Myocyte (in vitro differentiated cells): Measurements from ENCODE around the gene GOPC. TPM values are rescaled to one million over a fixed set of nuclear protein-coding genes. Genes with fewer than 3 reads are reported as not detected.

Experiments used
- DNase-seq: peaks from one replicate; pipeline ENCODE4 v3.0.0-alpha.2; 2012; ENCODE audit warnings: low read depth
- total RNA-seq: library from RNA; depleted of rRNA; stranded (reverse); fragments of >200 nt; gene quantifications from 2 replicates; pipeline ENCODE4 v1.2.3, GENCODE V29; 2014

GOPC gene
- total RNA-seq, 1 donor from 2014 or later: 63.3 TPM

GRCh38 chr6:117550078-117550600 lies 52.2 kb downstream of the GOPC start:
- DNase-seq: no peak

- DNase-seq: no peak
Observed at GRCh38 chr6:117549611-117550010, 52.7 kb downstream of the GOPC start.

DNA sequence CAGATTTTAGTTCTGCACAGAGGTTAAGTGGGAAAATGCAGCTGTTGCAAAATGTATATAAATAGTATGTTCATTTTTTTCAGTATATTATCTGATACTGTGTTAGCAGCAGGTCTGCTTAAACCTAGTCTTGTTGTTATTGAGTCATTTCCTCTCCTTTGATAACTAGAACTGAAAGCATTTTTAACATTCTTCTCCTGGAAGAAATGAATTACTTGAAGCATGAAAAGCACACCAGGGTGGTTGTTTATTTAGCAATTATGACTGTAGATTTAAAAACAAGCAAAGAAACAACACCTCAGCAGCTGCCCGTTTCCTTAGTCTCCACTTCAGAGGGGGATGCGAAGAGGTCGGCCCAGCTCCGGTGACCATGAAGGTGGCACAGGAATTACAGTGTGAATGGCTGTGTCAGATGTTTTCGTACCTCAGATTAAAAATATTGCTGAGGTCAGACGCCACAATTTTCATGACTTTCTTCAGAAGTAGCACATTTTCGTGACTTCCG lies 53.5 kb downstream of the GOPC start:
- DNase-seq: no peak

DNA sequence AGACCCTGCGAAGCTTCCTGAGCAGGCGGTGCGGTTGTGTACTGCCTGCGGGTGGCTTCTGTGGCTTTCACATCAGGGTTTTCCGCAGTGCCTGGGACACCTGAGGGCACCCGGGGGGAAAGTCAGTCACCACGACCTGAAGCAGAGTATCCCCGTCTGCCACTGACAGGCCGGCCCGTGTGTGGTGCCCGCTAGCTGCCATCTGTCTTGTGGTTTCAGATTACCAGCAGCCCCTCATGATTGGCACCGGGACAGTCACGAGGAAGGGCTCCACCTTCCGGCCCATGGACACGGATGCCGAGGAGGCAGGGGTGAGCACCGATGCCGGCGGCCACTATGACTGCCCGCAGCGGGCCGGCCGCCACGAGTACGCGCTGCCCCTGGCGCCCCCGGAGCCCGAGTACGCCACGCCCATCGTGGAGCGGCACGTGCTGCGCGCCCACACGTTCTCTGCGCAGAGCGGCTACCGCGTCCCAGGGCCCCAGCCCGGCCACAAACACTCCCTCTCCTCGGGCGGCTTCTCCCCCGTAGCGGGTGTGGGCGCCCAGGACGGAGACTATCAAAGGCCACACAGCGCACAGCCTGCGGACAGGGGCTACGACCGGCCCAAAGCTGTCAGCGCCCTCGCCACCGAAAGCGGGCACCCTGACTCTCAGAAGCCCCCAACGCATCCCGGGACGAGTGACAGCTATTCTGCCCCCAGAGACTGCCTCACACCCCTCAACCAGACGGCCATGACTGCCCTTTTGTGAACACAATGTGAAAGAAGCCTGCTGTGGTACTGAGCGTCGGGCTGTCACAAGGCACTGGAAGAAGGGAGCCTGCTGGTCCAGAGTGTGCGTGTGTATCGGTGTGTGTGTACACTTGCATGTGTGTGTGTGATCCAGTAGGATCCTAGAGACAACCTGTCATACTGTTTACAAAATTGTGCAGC lies 54.4 kb downstream of the GOPC start:
- DNase-seq: peak; percentile 97

- DNase-seq: no peak
Observed at GRCh38 chr6:117546674-117547073, 55.6 kb downstream of the GOPC start.

DNA sequence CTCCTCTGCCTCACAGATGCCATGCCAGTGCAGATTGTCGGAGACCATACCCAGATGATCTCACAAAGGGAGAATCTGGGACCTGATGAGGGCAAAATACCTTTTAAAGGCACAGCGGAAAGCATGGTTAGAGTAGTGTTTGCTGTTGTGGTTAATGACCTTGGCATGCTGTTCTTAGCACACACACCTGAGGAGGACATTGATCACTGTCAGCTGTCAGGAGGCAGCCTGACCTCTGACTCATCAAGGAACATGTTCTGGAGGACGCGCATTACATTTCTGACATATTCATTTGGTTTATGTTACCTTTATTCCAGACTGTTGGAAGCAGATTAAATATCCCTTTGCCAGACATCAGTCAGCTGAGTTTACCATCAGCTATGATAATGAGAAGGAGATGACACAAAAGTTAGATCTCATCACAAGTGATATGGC lies 57.1 kb downstream of the GOPC start:
- DNase-seq: peak; percentile 68

DNA sequence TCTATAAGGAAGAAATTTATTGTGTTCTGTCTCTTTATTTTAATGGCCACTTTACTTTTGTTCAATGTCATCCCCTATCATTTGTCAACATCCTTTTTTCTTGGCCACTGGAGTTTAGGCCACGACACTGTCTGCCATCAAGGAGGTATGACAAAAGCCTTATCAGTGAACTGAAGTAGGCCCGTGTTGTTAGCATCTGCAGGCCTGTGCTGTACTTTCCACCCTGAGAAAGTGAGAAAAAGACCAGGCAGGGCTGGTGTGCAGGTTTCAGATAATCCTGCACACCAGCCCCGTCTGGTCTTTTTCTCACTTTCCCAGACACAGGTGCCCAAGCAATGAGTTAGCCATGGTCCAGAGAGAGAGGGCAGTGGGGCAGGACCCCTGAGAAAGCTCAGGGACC lies 57.6 kb downstream of the GOPC start:
- no peak for DNase-seq

DNA sequence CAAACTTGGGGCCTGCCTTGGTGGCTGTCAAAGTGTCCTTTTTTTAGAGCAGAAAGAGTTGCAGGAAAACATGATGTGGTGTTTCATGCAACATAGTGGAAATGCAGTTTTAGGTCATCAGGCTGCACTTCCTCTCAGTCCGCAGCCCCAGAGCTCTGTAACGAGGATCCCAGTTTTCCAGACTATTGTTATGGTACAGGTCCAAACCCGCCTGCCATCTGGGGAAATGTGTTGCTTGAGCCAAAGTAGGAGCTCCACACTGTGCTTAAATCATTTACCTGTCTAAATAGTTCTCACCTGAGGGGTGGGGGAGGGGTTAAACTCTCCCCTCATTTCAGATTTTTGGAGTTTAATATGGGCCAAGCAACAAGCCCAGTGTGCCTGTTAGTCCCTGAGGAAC lies 59.8 kb downstream of the GOPC start:
- DNase-seq: no peak

DNA sequence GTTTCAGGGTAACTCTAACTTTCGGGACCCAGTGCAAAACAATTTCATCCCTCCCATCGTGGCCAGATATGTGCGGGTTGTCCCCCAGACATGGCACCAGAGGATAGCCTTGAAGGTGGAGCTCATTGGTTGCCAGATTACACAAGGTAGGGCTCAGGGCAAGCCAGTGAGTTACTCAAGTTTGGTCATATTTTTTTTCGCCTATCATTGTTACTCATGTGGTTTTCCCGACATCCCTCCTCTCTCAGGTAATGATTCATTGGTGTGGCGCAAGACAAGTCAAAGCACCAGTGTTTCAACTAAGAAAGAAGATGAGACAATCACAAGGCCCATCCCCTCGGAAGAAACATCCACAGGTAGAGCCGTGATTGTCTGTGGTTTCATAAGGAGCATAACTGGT lies 61.6 kb downstream of the GOPC start:
- DNase-seq: no peak

GRCh38 chr6:117538615-117539014 lies 63.7 kb downstream of the GOPC start:
- DNase-seq: peak; percentile 43

- no peak for DNase-seq
Observed at GRCh38 chr6:117536317-117536716, 66.0 kb downstream of the GOPC start.

- no peak for DNase-seq
Observed at GRCh38 chr6:117534974-117535373, 67.3 kb downstream of the GOPC start.

DNA sequence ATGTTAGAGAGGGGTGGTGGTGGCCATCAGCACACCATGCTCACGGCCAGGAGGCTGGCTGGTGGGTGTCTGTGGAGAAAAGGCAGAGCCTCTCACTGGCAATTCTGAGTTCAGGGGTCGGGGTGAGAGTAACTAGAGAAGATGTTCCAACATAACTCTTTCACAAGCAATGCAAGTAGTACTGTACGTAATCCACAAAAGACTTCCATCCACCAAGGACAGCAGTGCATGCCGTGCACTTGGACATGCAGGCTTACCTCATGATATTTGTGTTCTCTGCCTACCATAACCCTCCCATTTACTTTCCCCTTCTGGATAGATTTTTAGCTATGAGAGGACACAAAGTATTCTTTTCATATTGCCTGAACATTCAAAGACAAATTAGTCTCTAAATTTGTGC lies 68.5 kb downstream of the GOPC start:
- no peak for DNase-seq

- no peak for DNase-seq
Observed at GRCh38 chr6:117531809-117532725, 70.2 kb downstream of the GOPC start.

DNA sequence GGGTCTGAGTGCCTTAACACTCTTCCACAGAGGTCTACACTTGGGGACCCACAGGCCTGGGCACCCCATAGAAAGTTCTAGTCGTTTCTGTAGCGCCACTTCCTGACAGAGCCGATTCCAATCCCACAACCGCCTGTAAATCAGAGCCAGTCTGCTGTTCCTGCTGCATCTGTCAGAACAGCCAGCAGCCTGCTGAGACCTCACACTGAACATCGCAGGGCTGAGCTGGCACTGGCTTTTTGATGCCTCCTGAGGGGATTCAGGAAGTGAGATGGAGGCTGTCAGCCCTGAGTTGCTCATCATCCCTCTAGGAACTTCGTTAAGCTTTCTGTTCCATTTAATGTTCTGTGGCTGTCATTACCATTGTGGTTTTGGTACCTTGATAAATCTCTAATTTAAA lies 71.0 kb downstream of the GOPC start:
- DNase-seq: peak; percentile 62

DNA sequence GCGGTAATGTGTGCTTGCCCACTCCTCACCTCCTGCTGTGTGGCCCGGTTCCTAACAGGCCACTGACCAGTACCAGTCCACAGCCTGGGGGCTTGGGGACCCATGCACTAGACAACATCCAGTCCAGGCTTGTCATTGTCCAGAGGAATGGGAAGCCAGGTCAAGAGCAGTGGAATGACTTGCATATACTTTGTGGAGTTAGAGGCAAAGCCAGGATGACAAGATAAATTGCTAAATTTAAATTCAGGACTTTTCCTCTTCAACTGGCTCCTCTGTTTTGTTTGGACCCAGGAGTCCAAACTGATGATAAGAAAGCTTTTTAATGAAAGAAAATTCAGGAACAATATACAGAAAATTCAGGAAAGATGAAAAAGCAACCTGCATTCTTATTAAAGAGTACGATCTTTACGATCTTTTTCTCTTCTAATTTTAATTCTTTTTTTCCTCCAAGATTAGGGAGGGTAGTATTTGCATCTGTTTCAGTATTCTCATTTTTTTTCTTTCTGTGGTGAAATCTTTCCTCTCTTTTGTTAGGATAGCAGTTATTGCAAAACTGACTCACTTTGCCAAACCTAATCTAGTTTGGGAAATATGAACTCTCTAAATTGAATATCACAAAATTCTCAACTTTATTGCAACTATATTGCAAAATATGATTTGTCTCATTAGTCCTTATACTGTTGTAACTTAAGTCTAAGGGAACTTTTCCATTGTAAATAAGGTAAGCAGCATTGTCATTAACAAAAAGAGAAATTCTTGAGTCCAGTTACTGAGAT lies 71.7 kb downstream of the GOPC start:
- DNase-seq: no peak

GRCh38 chr6:117525607-117526006 lies 76.7 kb downstream of the GOPC start:
- no peak for DNase-seq

- DNase-seq: no peak
Observed at GRCh38 chr6:117521791-117522502, 80.4 kb downstream of the GOPC start.

DNA sequence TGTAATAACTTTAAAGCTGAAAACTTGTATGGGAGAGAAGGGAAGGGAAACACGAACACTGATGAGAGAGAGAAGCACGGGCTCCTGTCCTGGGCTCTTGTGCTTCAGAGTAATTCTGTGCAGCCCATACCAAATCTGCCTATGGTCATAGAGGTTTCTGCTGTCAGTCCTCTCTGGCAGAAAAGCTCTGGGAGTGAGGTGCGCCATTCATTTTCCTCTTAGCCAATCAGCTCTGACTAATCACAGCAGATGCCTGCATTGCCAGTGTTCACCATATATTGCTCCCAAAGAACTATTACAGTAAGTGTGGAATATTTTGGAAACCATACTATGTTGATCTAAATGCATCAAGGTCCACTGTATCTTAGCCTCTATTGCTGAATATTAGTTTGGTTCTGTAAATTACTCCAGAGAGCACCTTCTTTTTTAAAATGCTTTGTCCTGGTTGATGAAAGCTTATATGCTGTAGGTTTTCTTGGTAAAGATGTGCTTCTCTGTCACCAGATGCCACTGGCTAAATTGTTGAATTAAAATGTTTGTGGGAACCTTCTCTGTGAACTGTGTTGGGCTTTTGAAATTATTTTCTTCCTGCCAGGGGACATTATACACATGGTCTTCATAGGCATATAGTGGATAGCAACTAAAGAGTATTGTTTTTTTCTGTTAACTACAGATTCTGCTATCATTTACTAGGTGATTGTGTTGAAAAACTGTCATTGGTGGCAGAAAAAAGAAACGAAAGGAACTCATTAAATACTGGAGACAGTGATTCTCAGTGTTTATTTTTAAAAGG lies 81.5 kb downstream of the GOPC start:
- DNase-seq: no peak
